Uterus (tissue), 4 donors: ENCODE data around the gene CEP83. TPM values are rescaled to one million over a fixed set of nuclear protein-coding genes. Genes with fewer than 3 reads are reported as not detected.

Experiments
- DNase-seq, 2 donors: peaks; one replicate each; pipeline ENCODE4 v3.0.0-alpha.2; 2019 to 2020
- H3K27ac ChIP-seq, 2 donors: fragments of 200-600 bp; sonication (generic); 1 replicate in 1 of 2; 2 replicates in 1 of 2; pipeline ENCODE4 v1.5.1; 2016 to 2018
- H3K27me3 ChIP-seq, 2 donors: fragments of 200-600 bp; sonication (generic); one replicate each; pipeline ENCODE4 v1.5.1; 2018 to 2019; ENCODE audit warnings: control low read depth in 1 of 2
- H3K36me3 ChIP-seq, 2 donors: fragments of 200-600 bp; sonication (generic); one replicate each; pipeline ENCODE4 v1.5.1; 2019; ENCODE audit warnings: control low read depth in 1 of 2
- H3K4me1 ChIP-seq, 2 donors: fragments of 200-600 bp; sonication (generic); one replicate each; pipeline ENCODE4 v1.5.1; 2018 to 2019; ENCODE audit warnings: control low read depth in 1 of 2
- H3K4me3 ChIP-seq, 2 donors: fragments of 200-600 bp; sonication (generic); 1 replicate in 1 of 2; 2 replicates in 1 of 2; pipeline ENCODE4 v1.5.1; 2018 to 2019; ENCODE audit warnings: mild to moderate bottlenecking in 1 of 2
- H3K9me3 ChIP-seq, 2 donors: fragments of 200-600 bp; sonication (generic); one replicate each; pipeline ENCODE4 v1.5.1; 2019; ENCODE audit warnings: control low read depth in 1 of 2
- CTCF ChIP-seq, 4 experiments: fragments of 200-600 bp in 2 of 4; fragments of 450-650 bp in 2 of 4; sonication (generic) in 2 of 4; IDR thresholded peaks; one replicate each; pipeline ENCODE4 v1.5.1; 2016 to 2019; ENCODE audit warnings: antibody characterized with exemption in 4 of 4, mild to moderate bottlenecking in 2 of 4, moderate library complexity in 1 of 4
- POLR2A ChIP-seq, 2 donors: fragments of 450-650 bp; IDR thresholded peaks; one replicate each; pipeline ENCODE4 v1.6.1; 2016; ENCODE audit warnings: antibody characterized with exemption in 2 of 2, mild to moderate bottlenecking in 1 of 2, moderate library complexity in 1 of 2
- intact Hi-C: fragments of 100-400 bp; cut with DNase I; formaldehyde crosslinking; loops from one replicate; pipeline ENCODE4 v1.15.1; 2023; ENCODE audit warnings: low total_unique reads
- total RNA-seq, 4 donors: library from RNA; depleted of rRNA in 3 of 4; stranded (reverse); fragments of >200 nt in 3 of 4; gene quantifications; one replicate each; pipeline versions ENCODE4 v1.1.0 to v1.2.4, GENCODE V29; 2014 to 2023
- donor health status: DM: yes; HTN: yes; CAD: no.

CEP83 gene
- total RNA-seq, 4 donors from 2014 or later, result 14.7 to 40.7 (median 33.2) TPM

- Histone ChIP-seq H3K9me3 (no peaks in the 10 kb centered on the region), H3K36me3 (no peaks in the 10 kb centered on the region), H3K27me3 (no peaks in the 10 kb centered on the region), H3K27ac (no peak overlapping the region), H3K4me1 (no peaks in the 10 kb centered on the region), H3K4me3 (no peak overlapping the region)
- DNase-seq, result no peak
- intact Hi-C loops, result no loop called here
- TF ChIP-seq POLR2A (IDR thresholded peaks at IDR 0.05), result no peak
- TF ChIP-seq CTCF (IDR thresholded peaks at IDR 0.05), result no peak
These were observed 175.6 kb downstream of the CEP83 start for GRCh38 chr12:94284046-94284445.

GRCh38 chr12:94282675-94283074, 177.0 kb downstream of the CEP83 start:
- Histone ChIP-seq H3K4me3 (no peak overlapping the region), H3K27me3 (no peaks in the 10 kb centered on the region), H3K27ac (no peak overlapping the region), H3K36me3 (no peaks in the 10 kb centered on the region), H3K4me1 (no peaks in the 10 kb centered on the region), H3K9me3 (no peaks in the 10 kb centered on the region)
- intact Hi-C loops, result no loop called here
- DNase-seq, result no peak
- TF ChIP-seq POLR2A (IDR thresholded peaks at IDR 0.05) (no peak), CTCF (IDR thresholded peaks at IDR 0.05) (no peak)

- H3K27ac ChIP-seq, result no peak overlapping the region
- H3K27me3 ChIP-seq, result no peaks in the 10 kb centered on the region
- no peaks in the 10 kb centered on the region for H3K9me3 ChIP-seq
- H3K36me3 ChIP-seq, result no peaks in the 10 kb centered on the region
- no peaks in the 10 kb centered on the region for H3K4me1 ChIP-seq
- TF ChIP-seq CTCF (IDR thresholded peaks at IDR 0.05) (no peak), POLR2A (IDR thresholded peaks at IDR 0.05) (no peak)
- H3K4me3 ChIP-seq, result no peak overlapping the region
- DNase-seq, result no peak
- intact Hi-C loops, result no loop called here
These were observed 179.6 kb downstream of the CEP83 start for GRCh38 chr12:94280063-94280462.

GRCh38 chr12:94277426-94278000, 182.2 kb downstream of the CEP83 start:
- H3K27ac ChIP-seq, result no peak overlapping the region
- no peaks in the 10 kb centered on the region for H3K27me3 ChIP-seq
- no peaks in the 10 kb centered on the region for H3K36me3 ChIP-seq
- no peaks in the 10 kb centered on the region for H3K9me3 ChIP-seq
- intact Hi-C loops, result no loop called here
- no peak for TF ChIP-seq POLR2A (IDR thresholded peaks at IDR 0.05)
- TF ChIP-seq CTCF (IDR thresholded peaks at IDR 0.05), result no peak
- H3K4me1 ChIP-seq, result no peaks in the 10 kb centered on the region
- no peak overlapping the region for H3K4me3 ChIP-seq
- DNase-seq, result no peak

GRCh38 chr12:94276725-94277124, 182.9 kb downstream of the CEP83 start:
- TF ChIP-seq POLR2A (IDR thresholded peaks at IDR 0.05) (no peak), CTCF (IDR thresholded peaks at IDR 0.05) (no peak)
- H3K27ac ChIP-seq, result peak overlapping the region in 1 of 2 donors; percentile 6
- no peaks in the 10 kb centered on the region for H3K4me1 ChIP-seq
- H3K4me3 ChIP-seq, result no peak overlapping the region
- no peaks in the 10 kb centered on the region for H3K27me3 ChIP-seq
- H3K36me3 ChIP-seq, result no peaks in the 10 kb centered on the region
- intact Hi-C loops, result no loop called here
- DNase-seq, result no peak
- no peaks in the 10 kb centered on the region for H3K9me3 ChIP-seq
